Mucosa of stomach (tissue), 1 donor: ENCODE results near the gene BID.

Source experiments
- H3K27me3 ChIP-seq: one replicate; pipeline ENCODE4 v1.7.0; 2013; ENCODE audit warnings: mild to moderate bottlenecking, low read length; ENCODE audit not compliant: control insufficient read depth, insufficient read depth
- H3K36me3 ChIP-seq: one replicate; pipeline ENCODE4 v1.7.0; 2013; ENCODE audit warnings: low read length; ENCODE audit not compliant: control insufficient read depth, insufficient read depth
- H3K4me1 ChIP-seq: one replicate; pipeline ENCODE4 v1.7.0; 2013; ENCODE audit warnings: mild to moderate bottlenecking, low read length; ENCODE audit not compliant: control insufficient read depth, insufficient read depth
- H3K4me3 ChIP-seq: one replicate; pipeline ENCODE4 v1.7.0; 2013; ENCODE audit warnings: low read length
- H3K9ac ChIP-seq: one replicate; pipeline ENCODE4 v1.7.0; 2013; ENCODE audit warnings: mild to moderate bottlenecking, low read length, moderate library complexity
- H3K9me3 ChIP-seq: one replicate; pipeline ENCODE4 v1.7.0; 2013; ENCODE audit warnings: mild to moderate bottlenecking, low read length, moderate library complexity; ENCODE audit not compliant: control insufficient read depth
- donor health status: Pancreatic carcinoma.

The BID gene

DNA sequence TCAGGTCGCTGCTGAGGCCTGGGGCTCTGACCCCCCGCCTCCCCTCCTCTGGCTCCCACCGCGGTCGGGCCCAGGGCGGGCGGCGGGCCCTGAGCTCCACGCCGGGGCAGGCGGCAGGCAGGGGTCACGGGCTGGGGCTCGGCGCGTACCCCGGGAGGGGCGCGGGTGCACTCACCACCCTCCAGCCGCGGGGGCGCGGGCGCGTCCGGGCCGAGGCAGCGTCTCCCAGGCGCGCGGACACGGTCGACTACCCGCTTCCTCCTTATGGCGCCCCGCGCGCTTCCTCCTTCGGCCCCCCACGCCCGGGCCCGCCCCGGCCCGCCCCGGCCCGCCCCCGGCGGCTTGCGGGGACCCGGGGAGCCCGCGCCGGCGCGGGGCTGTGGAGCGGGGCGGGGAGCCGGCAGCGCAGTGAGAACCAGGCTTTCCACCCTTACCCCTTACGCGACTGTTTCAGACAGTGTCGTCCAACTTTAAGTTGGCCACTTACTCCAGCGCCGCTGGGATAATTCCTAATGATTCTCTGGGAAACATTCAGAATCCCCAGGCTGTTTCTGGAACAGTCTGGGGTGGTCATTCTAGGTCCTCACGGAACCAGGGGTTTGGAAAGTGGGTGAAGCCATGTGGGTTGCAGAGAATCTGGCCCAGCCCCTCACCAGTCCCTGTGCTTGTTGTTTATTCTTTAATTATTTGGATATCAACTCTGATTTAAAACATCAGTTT, at the start of gene BID:
BID (minus strand) TSS at position 264 of the 720 bp plus-strand sequence. CDS start 24,353 bp downstream, outside the sequence.
- Histone ChIP-seq H3K4me3 (peak within 1 kb of the TSS; percentile 71), H3K27me3 (no peaks in the 10 kb centered on the region), H3K4me1 (peaks cover 22% of the 10 kb centered on the region), H3K9me3 (no peaks in the 10 kb centered on the region), H3K36me3 (no peaks in the 10 kb centered on the region), H3K9ac (peak within 1 kb of the TSS; percentile 66)

DNA sequence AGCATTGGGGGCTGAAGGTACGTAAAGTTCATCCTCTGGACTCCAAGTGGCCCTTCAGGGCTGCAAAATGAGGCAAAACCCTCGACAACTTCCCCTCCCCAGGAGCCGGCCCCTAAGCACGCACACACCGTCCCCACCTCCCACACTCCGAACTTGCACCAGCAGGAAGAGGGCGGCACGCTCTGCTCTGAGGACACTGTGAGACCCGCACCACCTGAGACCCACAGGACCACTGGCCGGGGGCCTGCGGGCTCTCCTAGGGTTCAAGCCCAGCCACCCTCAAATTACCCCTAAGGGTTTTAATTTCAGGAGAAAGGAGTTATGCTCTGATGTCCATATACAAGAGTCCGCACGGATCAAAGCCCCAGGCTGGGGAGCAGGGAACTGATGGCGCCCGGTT, 49.7 kb upstream of the BID start:
- no peaks in the 10 kb centered on the region for H3K27me3 ChIP-seq
- peaks cover 5% of the 10 kb centered on the region for H3K36me3 ChIP-seq
- H3K4me3 ChIP-seq: no peak overlapping the region
- no peaks in the 10 kb centered on the region for H3K9me3 ChIP-seq
- H3K9ac ChIP-seq: no peak overlapping the region
- no peaks in the 10 kb centered on the region for H3K4me1 ChIP-seq

- Histone ChIP-seq H3K4me1 (no peaks in the 10 kb centered on the region), H3K9me3 (no peaks in the 10 kb centered on the region), H3K4me3 (no peak overlapping the region), H3K36me3 (peaks cover 5% of the 10 kb centered on the region), H3K27me3 (no peaks in the 10 kb centered on the region), H3K9ac (no peak overlapping the region)
Measured at GRCh38 chr22:17823226-17823625, 49.0 kb upstream of the BID start.

- no peaks in the 10 kb centered on the region for H3K9me3 ChIP-seq
- peaks cover 5% of the 10 kb centered on the region for H3K36me3 ChIP-seq
- H3K4me3 ChIP-seq: no peak overlapping the region
- no peaks in the 10 kb centered on the region for H3K4me1 ChIP-seq
- no peak overlapping the region for H3K9ac ChIP-seq
- no peaks in the 10 kb centered on the region for H3K27me3 ChIP-seq
Measured at GRCh38 chr22:17822087-17822486, 47.8 kb upstream of the BID start.

DNA sequence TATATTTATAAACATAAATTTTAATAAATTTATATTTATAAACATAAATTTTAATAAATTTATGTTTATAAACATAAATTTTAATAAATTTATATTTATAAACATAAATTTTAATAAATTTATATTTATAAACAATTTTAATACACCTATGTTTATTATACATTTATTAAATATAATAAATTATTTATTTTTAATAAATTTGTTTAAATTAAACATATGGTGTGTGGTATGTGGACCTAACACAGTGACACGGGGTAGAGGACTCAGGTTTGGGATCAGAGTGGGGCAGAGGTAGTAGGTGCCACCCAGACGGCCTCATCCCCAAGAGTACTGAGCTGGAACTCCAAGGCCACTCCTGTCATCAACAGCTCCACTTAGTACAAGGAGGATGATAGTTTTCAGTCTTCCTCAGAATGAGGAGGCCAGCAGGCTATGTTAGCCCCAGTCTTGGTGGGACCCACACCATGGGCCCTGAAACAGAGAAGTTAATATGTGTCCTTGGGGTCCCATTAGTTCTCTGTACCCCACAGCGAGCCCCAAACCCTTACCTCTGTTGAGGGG, 46.7 kb upstream of the BID start:
- no peaks in the 10 kb centered on the region for H3K9me3 ChIP-seq
- peaks cover 5% of the 10 kb centered on the region for H3K36me3 ChIP-seq
- H3K9ac ChIP-seq: no peak overlapping the region
- no peaks in the 10 kb centered on the region for H3K4me1 ChIP-seq
- H3K27me3 ChIP-seq: no peaks in the 10 kb centered on the region
- no peak overlapping the region for H3K4me3 ChIP-seq

- Histone ChIP-seq H3K9me3 (no peaks in the 10 kb centered on the region), H3K36me3 (peaks cover 5% of the 10 kb centered on the region), H3K4me3 (no peak overlapping the region), H3K9ac (no peak overlapping the region), H3K27me3 (no peaks in the 10 kb centered on the region), H3K4me1 (no peaks in the 10 kb centered on the region)
Measured at GRCh38 chr22:17818649-17819048, 44.4 kb upstream of the BID start.

GRCh38 chr22:17818180-17818579, 43.9 kb upstream of the BID start:
- no peaks in the 10 kb centered on the region for H3K9me3 ChIP-seq
- H3K36me3 ChIP-seq: peaks cover 5% of the 10 kb centered on the region
- H3K9ac ChIP-seq: no peak overlapping the region
- no peaks in the 10 kb centered on the region for H3K4me1 ChIP-seq
- H3K4me3 ChIP-seq: no peak overlapping the region
- no peaks in the 10 kb centered on the region for H3K27me3 ChIP-seq

GRCh38 chr22:17817511-17818065, 43.3 kb upstream of the BID start:
- Histone ChIP-seq H3K9ac (no peak overlapping the region), H3K4me1 (no peaks in the 10 kb centered on the region), H3K4me3 (no peak overlapping the region), H3K36me3 (peaks cover 5% of the 10 kb centered on the region), H3K27me3 (no peaks in the 10 kb centered on the region), H3K9me3 (no peaks in the 10 kb centered on the region)

DNA sequence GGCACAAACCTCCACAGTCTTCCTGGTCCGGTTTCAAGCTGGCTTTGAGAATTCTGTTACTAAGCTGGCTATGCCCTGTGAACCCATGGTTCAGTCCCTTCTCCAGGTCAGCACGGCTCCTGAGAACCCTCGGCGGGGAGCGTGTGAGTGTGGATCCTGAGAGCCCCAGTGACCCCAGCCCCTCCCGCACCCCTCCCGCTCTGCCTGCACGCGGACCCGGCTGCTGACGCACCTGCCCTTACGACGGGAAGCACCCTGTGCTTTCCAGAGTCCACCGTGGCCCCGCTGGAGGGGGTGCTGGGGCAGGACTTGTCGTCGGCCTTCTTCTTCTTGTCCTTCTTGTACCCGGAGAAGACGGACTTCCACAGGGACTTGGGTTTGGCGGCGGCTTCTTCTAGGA, 42.8 kb upstream of the BID start:
- no peak overlapping the region for H3K9ac ChIP-seq
- H3K27me3 ChIP-seq: no peaks in the 10 kb centered on the region
- H3K4me1 ChIP-seq: no peaks in the 10 kb centered on the region
- H3K36me3 ChIP-seq: peaks cover 5% of the 10 kb centered on the region
- H3K4me3 ChIP-seq: no peak overlapping the region
- H3K9me3 ChIP-seq: no peaks in the 10 kb centered on the region

DNA sequence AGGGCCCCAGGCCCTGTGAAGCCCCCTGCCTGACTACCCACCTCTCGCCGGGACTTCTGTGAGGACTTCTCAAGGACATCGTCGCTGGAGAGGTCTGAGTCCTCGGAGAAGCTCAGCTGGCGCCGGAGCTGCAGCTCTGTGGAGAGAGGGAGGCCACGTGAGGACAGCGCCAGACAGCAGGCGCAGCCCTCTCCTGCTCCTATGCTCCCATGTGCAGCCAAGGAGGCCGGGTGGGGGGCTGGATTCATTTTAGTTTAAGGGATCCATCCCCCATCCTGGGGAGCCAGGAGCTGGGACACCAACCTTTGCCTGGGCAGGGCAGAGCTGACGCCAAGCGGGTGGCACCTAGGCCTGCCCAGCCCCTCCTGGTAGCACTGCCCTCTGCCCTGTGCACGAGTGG, 42.4 kb upstream of the BID start:
- Histone ChIP-seq H3K4me1 (no peaks in the 10 kb centered on the region), H3K27me3 (no peaks in the 10 kb centered on the region), H3K36me3 (peaks cover 4% of the 10 kb centered on the region), H3K4me3 (no peak overlapping the region), H3K9ac (no peak overlapping the region), H3K9me3 (no peaks in the 10 kb centered on the region)

- H3K9ac ChIP-seq: no peak overlapping the region
- no peaks in the 10 kb centered on the region for H3K36me3 ChIP-seq
- no peaks in the 10 kb centered on the region for H3K27me3 ChIP-seq
- no peak overlapping the region for H3K4me3 ChIP-seq
- no peaks in the 10 kb centered on the region for H3K4me1 ChIP-seq
- H3K9me3 ChIP-seq: no peaks in the 10 kb centered on the region
Measured at GRCh38 chr22:17815703-17816254, 41.5 kb upstream of the BID start.

DNA sequence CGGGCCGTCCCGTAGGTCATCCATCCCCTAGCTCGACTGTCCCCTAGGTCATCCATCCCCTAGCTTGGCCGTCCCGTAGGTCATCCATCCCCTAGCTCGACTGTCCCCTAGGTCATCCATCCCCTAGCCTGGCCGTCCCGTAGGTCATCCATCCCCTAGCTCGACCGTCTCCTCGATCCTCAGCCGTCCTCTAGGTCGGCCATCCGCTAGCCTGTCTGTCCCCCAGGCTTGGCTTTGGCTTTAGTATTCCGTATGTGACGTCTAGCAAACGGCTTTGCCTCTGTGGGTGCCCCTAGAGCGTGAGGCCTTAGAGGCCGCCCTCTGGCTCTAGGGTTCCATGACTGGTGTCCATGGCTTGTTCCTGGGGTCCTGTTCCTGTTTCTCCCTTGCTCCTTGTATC, 40.6 kb upstream of the BID start:
- H3K4me1 ChIP-seq: no peaks in the 10 kb centered on the region
- no peaks in the 10 kb centered on the region for H3K36me3 ChIP-seq

More for the DNA sequence above, 40.6 kb upstream of the BID start:
- Histone ChIP-seq H3K4me3 (no peak overlapping the region), H3K9me3 (no peaks in the 10 kb centered on the region), H3K27me3 (no peaks in the 10 kb centered on the region), H3K9ac (no peak overlapping the region)
